NCI-H146 treated with DMSO at 0.1 percent for 48 hours (cell line): Measurements from ENCODE around the gene NAA38.

ENCODE experiments used
- DNase-seq: peaks from one replicate; lab custom pipeline; 2025; ENCODE audit not compliant: unreplicated experiment; lab: John Stamatoyannopoulos, UW

Gene NAA38

DNA sequence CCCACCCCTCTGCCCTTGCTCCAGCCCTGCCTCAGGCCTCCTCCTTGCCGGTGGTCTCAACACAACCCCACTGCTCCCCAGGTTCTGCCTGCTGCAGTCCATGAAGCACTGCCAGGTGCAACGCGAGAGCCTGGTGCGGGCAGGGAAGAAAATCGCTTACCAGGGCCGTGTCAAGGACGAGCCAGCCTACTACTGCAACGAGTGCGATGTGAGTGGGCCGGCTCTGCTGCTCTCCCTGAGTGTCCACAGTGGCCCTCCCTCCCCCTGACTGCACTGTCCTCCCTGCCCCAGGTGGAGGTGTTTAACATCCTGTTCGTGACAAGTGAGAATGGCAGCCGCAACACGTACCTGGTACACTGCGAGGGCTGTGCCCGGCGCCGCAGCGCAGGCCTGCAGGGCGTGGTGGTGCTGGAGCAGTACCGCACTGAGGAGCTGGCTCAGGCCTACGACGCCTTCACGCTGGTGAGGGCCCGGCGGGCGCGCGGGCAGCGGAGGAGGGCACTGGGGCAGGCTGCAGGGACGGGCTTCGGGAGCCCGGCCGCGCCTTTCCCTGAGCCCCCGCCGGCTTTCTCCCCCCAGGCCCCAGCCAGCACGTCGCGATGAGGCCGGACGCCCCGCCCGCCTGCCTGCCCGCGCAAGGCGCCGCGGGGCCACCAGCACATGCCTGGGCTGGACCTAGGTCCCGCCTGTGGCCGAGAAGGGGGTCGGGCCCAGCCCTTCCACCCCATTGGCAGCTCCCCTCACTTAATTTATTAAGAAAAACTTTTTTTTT is 4.3 kb downstream of the NAA38 start:
- no peak for DNase-seq

DNA sequence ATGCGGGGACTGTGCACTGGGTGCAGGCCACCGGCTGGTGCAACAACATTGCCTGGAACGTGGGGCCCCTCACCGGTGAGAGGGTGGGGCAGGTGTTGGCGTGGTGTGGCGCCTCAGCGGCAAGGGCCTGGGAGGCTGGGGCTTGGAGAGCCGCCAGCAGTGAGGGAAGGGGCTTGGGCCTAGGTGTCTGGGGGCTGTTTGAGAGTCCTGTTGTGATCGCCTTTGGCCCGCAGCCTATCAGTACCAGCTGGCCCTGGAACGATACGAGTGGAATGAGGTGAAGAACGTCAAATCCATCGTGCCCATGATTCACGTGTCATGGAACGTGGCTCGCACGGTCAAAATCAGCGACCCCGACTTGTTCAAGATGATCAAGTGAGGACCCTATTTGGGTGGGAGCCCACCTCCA is 5.1 kb downstream of the NAA38 start:
- DNase-seq, result no peak

- peak; percentile 87 for DNase-seq
Measured at GRCh38 chr17:7851438-7852261, 5.7 kb downstream of the NAA38 start.

- DNase-seq, result no peak
Measured at GRCh38 chr17:7850701-7851437, 6.5 kb downstream of the NAA38 start.

DNA sequence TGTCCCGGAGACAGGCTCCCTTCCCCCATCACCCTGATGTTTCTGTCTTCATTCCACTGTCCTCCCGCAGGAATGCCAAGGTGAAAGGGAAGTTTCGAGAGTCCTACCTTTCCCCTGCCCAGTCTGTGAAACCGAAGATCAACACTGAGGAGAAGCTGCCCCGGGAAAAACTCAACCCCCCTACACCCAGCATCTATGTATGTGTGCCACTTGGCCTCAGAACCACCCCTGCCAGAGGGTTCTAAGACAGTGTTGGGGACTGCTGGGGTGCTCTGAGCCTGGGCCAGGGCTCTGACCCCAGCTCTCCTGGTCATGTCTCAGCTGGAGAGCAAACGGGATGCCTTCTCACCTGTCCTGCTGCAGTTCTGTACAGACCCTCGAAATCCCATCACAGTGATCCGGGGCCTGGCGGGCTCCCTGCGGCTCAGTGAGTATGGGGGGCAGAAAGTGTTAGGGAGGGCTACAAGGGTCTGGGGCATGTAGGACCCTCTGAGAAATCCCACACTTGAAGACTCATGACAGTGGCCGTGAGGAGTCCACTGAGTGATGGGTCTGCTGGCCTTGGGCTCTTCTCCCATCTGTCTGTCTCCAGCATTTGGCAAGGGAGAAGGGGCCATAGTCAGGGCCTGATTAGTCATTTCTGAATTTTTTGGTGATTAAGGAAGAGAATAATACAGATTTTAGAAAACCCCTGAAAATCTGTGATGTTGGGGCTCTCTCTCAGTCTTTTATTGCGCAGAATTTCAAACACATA is 7.4 kb downstream of the NAA38 start:
- DNase-seq, result no peak

DNA sequence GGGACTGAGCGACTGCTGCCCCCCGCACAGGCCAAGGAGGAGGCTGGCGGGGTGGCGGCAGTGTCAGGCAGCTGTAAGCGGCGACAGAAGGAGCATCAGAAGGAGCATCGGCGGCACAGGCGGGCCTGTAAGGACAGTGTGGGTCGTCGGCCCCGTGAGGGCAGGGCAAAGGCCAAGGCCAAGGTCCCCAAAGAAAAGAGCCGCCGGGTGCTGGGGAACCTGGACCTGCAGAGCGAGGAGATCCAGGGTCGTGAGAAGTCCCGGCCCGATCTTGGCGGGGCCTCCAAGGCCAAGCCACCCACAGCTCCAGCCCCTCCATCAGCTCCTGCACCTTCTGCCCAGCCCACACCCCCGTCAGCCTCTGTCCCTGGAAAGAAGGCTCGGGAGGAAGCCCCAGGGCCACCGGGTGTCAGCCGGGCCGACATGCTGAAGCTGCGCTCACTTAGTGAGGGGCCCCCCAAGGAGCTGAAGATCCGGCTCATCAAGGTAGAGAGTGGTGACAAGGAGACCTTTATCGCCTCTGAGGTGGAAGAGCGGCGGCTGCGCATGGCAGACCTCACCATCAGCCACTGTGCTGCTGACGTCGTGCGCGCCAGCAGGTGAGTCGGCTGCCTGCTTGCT is 8.1 kb downstream of the NAA38 start:
- DNase-seq, result no peak

DNA sequence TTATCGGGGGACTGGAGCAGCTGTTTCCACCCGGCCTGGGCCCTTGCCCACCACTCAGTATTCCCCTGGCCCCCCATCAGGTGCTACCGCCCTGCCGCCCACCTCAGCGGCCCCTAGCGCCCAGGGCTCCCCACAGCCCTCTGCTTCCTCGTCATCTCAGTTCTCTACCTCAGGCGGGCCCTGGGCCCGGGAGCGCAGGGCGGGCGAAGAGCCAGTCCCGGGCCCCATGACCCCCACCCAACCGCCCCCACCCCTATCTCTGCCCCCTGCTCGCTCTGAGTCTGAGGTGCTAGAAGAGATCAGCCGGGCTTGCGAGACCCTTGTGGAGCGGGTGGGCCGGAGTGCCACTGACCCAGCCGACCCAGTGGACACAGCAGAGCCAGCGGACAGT is 8.6 kb downstream of the NAA38 start:
- no peak for DNase-seq

- DNase-seq, result no peak
Measured at GRCh38 chr17:7848131-7848579, 9.2 kb downstream of the NAA38 start.

- no peak for DNase-seq
Measured at GRCh38 chr17:7846765-7847661, 10.3 kb downstream of the NAA38 start.

DNA sequence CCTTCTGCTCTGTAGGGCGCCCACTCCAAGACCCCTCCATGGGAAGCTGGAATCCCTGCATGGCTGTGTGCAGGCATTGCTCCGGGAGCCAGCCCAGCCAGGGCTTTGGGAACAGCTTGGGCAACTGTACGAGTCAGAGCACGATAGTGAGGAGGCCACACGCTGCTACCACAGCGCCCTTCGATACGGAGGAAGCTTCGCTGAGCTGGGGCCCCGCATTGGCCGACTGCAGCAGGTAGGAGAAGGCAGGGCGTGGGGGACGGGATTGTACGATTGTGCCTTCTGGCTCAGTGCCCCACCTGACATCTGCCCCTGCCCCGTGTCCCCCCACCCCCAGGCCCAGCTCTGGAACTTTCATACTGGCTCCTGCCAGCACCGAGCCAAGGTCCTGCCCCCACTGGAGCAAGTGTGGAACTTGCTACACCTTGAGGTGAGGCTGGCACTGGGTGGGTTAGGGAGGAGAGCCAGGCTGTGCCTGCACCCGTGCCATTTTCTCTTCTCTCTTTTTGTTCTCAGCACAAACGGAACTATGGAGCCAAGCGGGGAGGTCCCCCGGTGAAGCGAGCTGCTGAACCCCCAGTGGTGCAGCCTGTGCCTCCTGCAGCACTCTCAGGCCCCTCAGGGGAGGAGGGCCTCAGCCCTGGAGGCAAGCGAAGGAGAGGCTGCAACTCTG is 11.2 kb downstream of the NAA38 start:
- no peak for DNase-seq

GRCh38 chr17:7845359-7846062 is 11.8 kb downstream of the NAA38 start:
- DNase-seq, result no peak

- peak; percentile 84 for DNase-seq
Measured at GRCh38 chr17:7844292-7845154, 12.8 kb downstream of the NAA38 start.

GRCh38 chr17:7843536-7844291 is 13.6 kb downstream of the NAA38 start:
- DNase-seq, result peak; percentile 81

DNA sequence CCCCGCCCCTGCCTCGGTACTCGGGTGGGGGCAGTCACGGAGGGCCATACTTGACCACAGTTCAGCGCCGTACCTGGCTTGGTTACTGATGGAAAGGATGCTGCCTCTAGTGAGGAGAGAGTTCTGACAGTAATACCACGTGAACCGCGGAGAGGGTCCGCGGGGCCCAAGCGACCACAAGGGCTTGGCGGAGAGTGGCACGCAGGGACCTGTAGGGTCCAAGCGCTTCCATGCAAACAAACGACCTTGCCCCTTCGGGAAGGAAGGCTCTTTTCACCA is 14.2 kb downstream of the NAA38 start:
- no peak for DNase-seq

GRCh38 chr17:7842380-7843256 is 14.7 kb downstream of the NAA38 start:
- DNase-seq, result peak; percentile 63

- DNase-seq, result peak; percentile 70
Measured at GRCh38 chr17:7841915-7842379, 15.4 kb downstream of the NAA38 start.
